Ovary (tissue), 3 donors: ENCODE measurements around the gene PLS1.

ENCODE experiments used
- CTCF ChIP-seq, 3 donors: fragments of 450-650 bp in 2 of 3; fragments of 200-600 bp in 1 of 3; IDR thresholded peaks; one replicate each; pipeline versions ENCODE4 v1.5.1 to v1.8.0; 2016 to 2022; ENCODE audit warnings: antibody characterized with exemption in 3 of 3, mild to moderate bottlenecking in 1 of 3
- POLR2A ChIP-seq: fragments of 450-650 bp; IDR thresholded peaks from one replicate; pipeline ENCODE4 v1.6.1; 2017; ENCODE audit warnings: antibody characterized with exemption, mild to moderate bottlenecking, moderate library complexity
- donor health status: DM: no; HTN: no; CAD: no.

GRCh38 chr3:142691527-142691926 is 95.3 kb downstream of the PLS1 start:
- TF ChIP-seq POLR2A (no peak), CTCF (IDR thresholded peaks at IDR 0.05) (no peak)
